Transverse colon (tissue), 4 donors: ENCODE data around the gene CATSPERD. TPM values are rescaled to one million over a fixed set of nuclear protein-coding genes. Genes with fewer than 3 reads are reported as not detected.

ENCODE experiments used
- DNase-seq: peaks from one replicate; pipeline ENCODE4 v3.0.0-alpha.2; 2019
- H3K27ac ChIP-seq, 4 donors: fragments of 200-600 bp; sonication (generic); 2 replicates each; pipeline ENCODE4 v1.5.1; 2016 to 2018; ENCODE audit warnings: inconsistent platforms in 4 of 4
- H3K27me3 ChIP-seq: fragments of 200-600 bp; sonication (generic); 2 replicates; pipeline ENCODE4 v1.5.1; 2017; ENCODE audit warnings: inconsistent platforms
- H3K36me3 ChIP-seq, 4 donors: fragments of 200-600 bp; sonication (generic); 2 replicates each; pipeline ENCODE4 v1.5.1; 2017 to 2019; ENCODE audit warnings: inconsistent platforms in 4 of 4
- H3K4me1 ChIP-seq, 4 donors: fragments of 200-600 bp; sonication (generic); 2 replicates each; pipeline ENCODE4 v1.5.1; 2017 to 2020; ENCODE audit warnings: inconsistent platforms in 4 of 4
- H3K4me3 ChIP-seq, 4 donors: fragments of 200-600 bp; sonication (generic); 1 replicate in 1 of 4; 2 replicates in 3 of 4; pipeline versions ENCODE4 v1.5.1 to v1.6.1; 2017 to 2019; ENCODE audit warnings: inconsistent platforms in 4 of 4
- H3K9me3 ChIP-seq, 2 donors: fragments of 200-600 bp; sonication (generic); 2 replicates each; pipeline ENCODE4 v1.5.1; 2017 to 2019; ENCODE audit warnings: inconsistent platforms in 2 of 2
- CTCF ChIP-seq, 5 experiments: fragments of 200-600 bp in 3 of 5; fragments of 450-650 bp in 2 of 5; sonication (generic) in 3 of 5; IDR thresholded peaks; 1 replicate in 2 of 5; 2 replicates in 3 of 5; pipeline ENCODE4 v1.5.1; 2016 to 2017; ENCODE audit warnings: antibody characterized with exemption in 5 of 5, inconsistent platforms in 3 of 5, mild to moderate bottlenecking in 2 of 5, moderate library complexity in 1 of 5
- EP300 ChIP-seq: sonication (generic); formaldehyde crosslinking; IDR thresholded peaks from one replicate; pipeline ENCODE4 v1.6.1; 2017; ENCODE audit warnings: antibody characterized with exemption, low read depth
- POLR2A ChIP-seq: fragments of 450-650 bp; IDR thresholded peaks from one replicate; pipeline ENCODE4 v1.6.1; 2016; ENCODE audit warnings: antibody characterized with exemption, mild to moderate bottlenecking, moderate library complexity
- POLR2AphosphoS5 ChIP-seq, 3 donors: sonication (generic); formaldehyde crosslinking; IDR thresholded peaks; one replicate each; pipeline ENCODE4 v1.6.1; 2016; ENCODE audit warnings: antibody characterized with exemption in 3 of 3
- WGBS, 2 donors: methylation state at CpG; one replicate each; pipeline ENCODE4 v1.1.5; 2018; ENCODE audit warnings: low coverage in 1 of 2; 5-methylcytosine and 5-hydroxymethylcytosine counted together
- in situ Hi-C, 4 donors: fragments of 200-750 bp; cut with MboI; loops; one replicate each; pipeline versions ENCODE4 v1.15.0 to v1.15.1; 2017; ENCODE audit warnings: low sequenced_read_pairs in 3 of 4, low pct_ligation_motif_present in 1 of 4, low pct_unique_long_range_greater_than_20kb in 1 of 4
- intact Hi-C: fragments of 100-400 bp; cut with DNase I; formaldehyde crosslinking; loops from one replicate; pipeline ENCODE4 v1.15.1; 2023; ENCODE audit warnings: low total_unique reads
- total RNA-seq, 4 donors: library from RNA; depleted of rRNA; stranded (reverse); fragments of >200 nt; gene quantifications; one replicate each; pipeline ENCODE4 v1.1.0, GENCODE V29; 2016

The CATSPERD gene
- total RNA-seq, 4 donors from 2014 or later: not detected

GRCh38 chr19:5677580-5677979, 42.9 kb upstream of the CATSPERD start:
- in situ Hi-C loops (no loop called here), intact Hi-C loops (no loop called here)
- Histone ChIP-seq H3K36me3 (no peaks in the 10 kb centered on the region), H3K27me3 (no peaks in the 10 kb centered on the region), H3K4me1 (peaks cover 11 to 15% (median 14%) of the 10 kb centered on the region in 4 donors), H3K9me3 (no peaks in the 10 kb centered on the region), H3K4me3 (no peak overlapping the region), H3K27ac (no peak overlapping the region)
- TF ChIP-seq EP300 (no peak), POLR2A (no peak), CTCF (IDR thresholded peaks at IDR 0.05) (no peak), POLR2AphosphoS5 (IDR thresholded peaks at IDR 0.05) (no peak)
- 86% methylated on average over 9 of the region's 9 CpGs; no CpG with 5 or more reads in 1 of the 2 donors for WGBS, 2 donors
- DNase-seq: no peak

- intact Hi-C loops: no loop called here
- Histone ChIP-seq H3K4me3 (no peak overlapping the region), H3K4me1 (peaks cover 11 to 15% (median 14%) of the 10 kb centered on the region in 4 donors), H3K27ac (no peak overlapping the region), H3K9me3 (no peaks in the 10 kb centered on the region), H3K36me3 (no peaks in the 10 kb centered on the region), H3K27me3 (no peaks in the 10 kb centered on the region)
- TF ChIP-seq POLR2AphosphoS5 (IDR thresholded peaks at IDR 0.05) (no peak), POLR2A (no peak), CTCF (IDR thresholded peaks at IDR 0.05) (no peak), EP300 (no peak)
- DNase-seq: no peak
- in situ Hi-C loops: no loop called here
- WGBS, 2 donors: 91% methylated on average over 18 of the region's 22 CpGs; no CpG with 5 or more reads in 1 of the 2 donors
Observed at GRCh38 chr19:5678071-5678718, 42.2 kb upstream of the CATSPERD start.

GRCh38 chr19:5679289-5680083, 41.0 kb upstream of the CATSPERD start:
- H3K4me3 ChIP-seq: peak overlapping the region; percentile 82 to 99 (median 88)
- H3K27me3 ChIP-seq: no peaks in the 10 kb centered on the region
- in situ Hi-C loops: no loop called here
- H3K4me1 ChIP-seq: peaks cover 11 to 15% (median 14%) of the 10 kb centered on the region in 4 donors
- WGBS, 2 donors: 19 to 80% methylated on average over 3 to 24 of the region's 26 CpGs
- H3K27ac ChIP-seq: peak overlapping the region; percentile 87 to 94 (median 93)
- no peaks in the 10 kb centered on the region for H3K36me3 ChIP-seq
- peak; percentile 20 for DNase-seq
- intact Hi-C loops: no loop called here
- no peaks in the 10 kb centered on the region for H3K9me3 ChIP-seq
- TF ChIP-seq POLR2AphosphoS5 (IDR thresholded peaks at IDR 0.05): no peak
- no peak for TF ChIP-seq EP300
- TF ChIP-seq POLR2A: no peak
- no peak for TF ChIP-seq CTCF (IDR thresholded peaks at IDR 0.05)

GRCh38 chr19:5680084-5680436, 40.4 kb upstream of the CATSPERD start:
- no peaks in the 10 kb centered on the region for H3K36me3 ChIP-seq
- H3K4me1 ChIP-seq: peaks cover 11 to 15% (median 14%) of the 10 kb centered on the region in 4 donors
- peak; percentile 50 for DNase-seq
- in situ Hi-C loops (no loop called here), intact Hi-C loops (no loop called here)
- TF ChIP-seq POLR2AphosphoS5 (IDR thresholded peaks at IDR 0.05) (no peak), CTCF (IDR thresholded peaks at IDR 0.05) (peak in 3 of 5 experiments; percentile 10 to 34 (median 16))
- H3K27me3 ChIP-seq: no peaks in the 10 kb centered on the region
- H3K4me3 ChIP-seq: peak overlapping the region; percentile 82 to 99 (median 88)
- 0% methylated on average over 18 of the region's 23 CpGs; no CpG with 5 or more reads in 1 of the 2 donors for WGBS, 2 donors
- no peaks in the 10 kb centered on the region for H3K9me3 ChIP-seq
- peak overlapping the region; percentile 87 to 94 (median 93) for H3K27ac ChIP-seq
